Muscle layer of colon (tissue), 2 donors: ENCODE measurements around the gene GDPD5.

Experiments
- H3K27ac ChIP-seq: one replicate; pipeline ENCODE4 v1.7.0; 2013; ENCODE audit warnings: low read depth, mild to moderate bottlenecking, low read length, moderate library complexity
- H3K27me3 ChIP-seq, 2 donors: one replicate each; pipeline ENCODE4 v1.7.0; 2013; ENCODE audit warnings: low read length in 2 of 2, mild to moderate bottlenecking in 2 of 2; ENCODE audit not compliant: insufficient read depth in 2 of 2, control insufficient read depth in 1 of 2
- H3K36me3 ChIP-seq: one replicate; pipeline ENCODE4 v1.7.0; 2013; ENCODE audit warnings: mild to moderate bottlenecking, low read length; ENCODE audit not compliant: insufficient read depth
- H3K4me1 ChIP-seq: one replicate; pipeline ENCODE4 v1.7.0; 2013; ENCODE audit warnings: mild to moderate bottlenecking, low read length; ENCODE audit not compliant: insufficient read depth
- H3K4me3 ChIP-seq, 2 donors: one replicate each; pipeline ENCODE4 v1.7.0; 2013; ENCODE audit warnings: low read length in 2 of 2, low read depth in 1 of 2, mild to moderate bottlenecking in 1 of 2, moderate library complexity in 1 of 2
- H3K9ac ChIP-seq: one replicate; pipeline ENCODE4 v1.7.0; 2013; ENCODE audit warnings: low read length
- H3K9me3 ChIP-seq: one replicate; pipeline ENCODE4 v1.7.0; 2013; ENCODE audit warnings: mild to moderate bottlenecking, low read length
- donor health status: abdominal sarcoma.
- donor health status: Adenocarcinoma of cecum.

The GDPD5 gene

GRCh38 chr11:75541193-75542087 is 15.7 kb upstream of the GDPD5 start:
- no peaks in the 10 kb centered on the region for H3K4me1 ChIP-seq
- no peaks in the 10 kb centered on the region for H3K27me3 ChIP-seq
- H3K9ac ChIP-seq = no peak overlapping the region
- no peaks in the 10 kb centered on the region for H3K36me3 ChIP-seq
- H3K4me3 ChIP-seq = no peak overlapping the region
- H3K27ac ChIP-seq = no peak overlapping the region
- no peaks in the 10 kb centered on the region for H3K9me3 ChIP-seq

- H3K36me3 ChIP-seq = no peaks in the 10 kb centered on the region
- H3K27ac ChIP-seq = no peak overlapping the region
- no peaks in the 10 kb centered on the region for H3K27me3 ChIP-seq
- no peak overlapping the region for H3K9ac ChIP-seq
- no peaks in the 10 kb centered on the region for H3K4me1 ChIP-seq
- no peaks in the 10 kb centered on the region for H3K9me3 ChIP-seq
- no peak overlapping the region for H3K4me3 ChIP-seq
Observed at GRCh38 chr11:75539459-75540334, 14.0 kb upstream of the GDPD5 start.

- H3K36me3 ChIP-seq = no peaks in the 10 kb centered on the region
- no peak overlapping the region for H3K27ac ChIP-seq
- H3K9ac ChIP-seq = no peak overlapping the region
- no peak overlapping the region for H3K4me3 ChIP-seq
- no peaks in the 10 kb centered on the region for H3K4me1 ChIP-seq
- H3K9me3 ChIP-seq = no peaks in the 10 kb centered on the region
- no peaks in the 10 kb centered on the region for H3K27me3 ChIP-seq
Observed at GRCh38 chr11:75538150-75538942, 12.6 kb upstream of the GDPD5 start.

- H3K4me3 ChIP-seq = no peak overlapping the region
- no peaks in the 10 kb centered on the region for H3K4me1 ChIP-seq
- H3K27ac ChIP-seq = no peak overlapping the region
- no peak overlapping the region for H3K9ac ChIP-seq
- H3K27me3 ChIP-seq = no peaks in the 10 kb centered on the region
- no peaks in the 10 kb centered on the region for H3K9me3 ChIP-seq
- H3K36me3 ChIP-seq = no peaks in the 10 kb centered on the region
Observed at GRCh38 chr11:75537740-75538139, 12.0 kb upstream of the GDPD5 start.

GRCh38 chr11:75536786-75537641 is 11.3 kb upstream of the GDPD5 start:
- no peaks in the 10 kb centered on the region for H3K4me1 ChIP-seq
- no peak overlapping the region for H3K9ac ChIP-seq
- H3K27ac ChIP-seq = no peak overlapping the region
- no peak overlapping the region for H3K4me3 ChIP-seq
- H3K9me3 ChIP-seq = no peaks in the 10 kb centered on the region
- no peaks in the 10 kb centered on the region for H3K36me3 ChIP-seq
- no peaks in the 10 kb centered on the region for H3K27me3 ChIP-seq

- no peaks in the 10 kb centered on the region for H3K4me1 ChIP-seq
- no peak overlapping the region for H3K9ac ChIP-seq
- no peaks in the 10 kb centered on the region for H3K27me3 ChIP-seq
- no peaks in the 10 kb centered on the region for H3K36me3 ChIP-seq
- H3K27ac ChIP-seq = no peak overlapping the region
- H3K4me3 ChIP-seq = no peak overlapping the region
- H3K9me3 ChIP-seq = no peaks in the 10 kb centered on the region
Observed at GRCh38 chr11:75535071-75535470, 9.3 kb upstream of the GDPD5 start.

- Histone ChIP-seq H3K27ac (no peak overlapping the region), H3K4me1 (no peaks in the 10 kb centered on the region), H3K27me3 (no peaks in the 10 kb centered on the region), H3K9me3 (no peaks in the 10 kb centered on the region), H3K36me3 (no peaks in the 10 kb centered on the region), H3K9ac (no peak overlapping the region), H3K4me3 (no peak overlapping the region)
Observed at GRCh38 chr11:75534259-75535069, 8.7 kb upstream of the GDPD5 start.

GRCh38 chr11:75533896-75534258 is 8.1 kb upstream of the GDPD5 start:
- no peaks in the 10 kb centered on the region for H3K9me3 ChIP-seq
- H3K4me3 ChIP-seq = no peak overlapping the region
- no peaks in the 10 kb centered on the region for H3K4me1 ChIP-seq
- no peaks in the 10 kb centered on the region for H3K27me3 ChIP-seq
- no peak overlapping the region for H3K27ac ChIP-seq
- H3K36me3 ChIP-seq = no peaks in the 10 kb centered on the region
- H3K9ac ChIP-seq = no peak overlapping the region

- H3K4me1 ChIP-seq = no peaks in the 10 kb centered on the region
- H3K4me3 ChIP-seq = no peak overlapping the region
- H3K36me3 ChIP-seq = no peaks in the 10 kb centered on the region
- no peaks in the 10 kb centered on the region for H3K9me3 ChIP-seq
- no peak overlapping the region for H3K27ac ChIP-seq
- H3K27me3 ChIP-seq = no peaks in the 10 kb centered on the region
- H3K9ac ChIP-seq = no peak overlapping the region
Observed at GRCh38 chr11:75532200-75533048, 6.7 kb upstream of the GDPD5 start.
